ENCODE data around the gene ANAPC5. TPM values are rescaled to one million over a fixed set of nuclear protein-coding genes. Genes with fewer than 3 reads are reported as not detected.
"Not testable (repeated sequence)": the region's sequence is repeated elsewhere in the genome, so short reads cannot be mapped to it uniquely, and the experiment has no call there.

ANAPC5 gene
- total RNA-seq, 1 donor from 2014 or later = 115 TPM

- Histone ChIP-seq H3K27me3 (ENCODE audit: control insufficient read depth, insufficient read depth, low read length) (no peaks in the 10 kb centered on the region), H3K36me3 (ENCODE audit: control insufficient read depth, insufficient read depth, low read length) (peaks cover 6% of the 10 kb centered on the region), H3K4me3 (ENCODE audit: low read depth, low read length) (no peak overlapping the region)
- no peak for DNase-seq (ENCODE audit: low read depth)
- no peak for FAIRE-seq
- no peak for TF ChIP-seq CTCF (IDR thresholded peaks at IDR 0.05; ENCODE audit: insufficient read depth, low read length, severe bottlenecking)
Observed at GRCh38 chr12:121287267-121287954, 64.8 kb downstream of the ANAPC5 start.

GRCh38 chr12:121285856-121286255, 66.4 kb downstream of the ANAPC5 start:
- no peak overlapping the region for H3K4me3 ChIP-seq (ENCODE audit: low read depth, low read length)
- no peak for TF ChIP-seq CTCF (IDR thresholded peaks at IDR 0.05; ENCODE audit: insufficient read depth, low read length, severe bottlenecking)
- DNase-seq (ENCODE audit: low read depth) (no peak), FAIRE-seq (no peak)
- H3K36me3 ChIP-seq (ENCODE audit: control insufficient read depth, insufficient read depth, low read length) = peaks cover 8% of the 10 kb centered on the region
- H3K27me3 ChIP-seq (ENCODE audit: control insufficient read depth, insufficient read depth, low read length) = no peaks in the 10 kb centered on the region

GRCh38 chr12:121284551-121285390, 67.4 kb downstream of the ANAPC5 start:
- Histone ChIP-seq H3K36me3 (ENCODE audit: control insufficient read depth, insufficient read depth, low read length) (peaks cover 7% of the 10 kb centered on the region), H3K27me3 (ENCODE audit: control insufficient read depth, insufficient read depth, low read length) (no peaks in the 10 kb centered on the region), H3K4me3 (ENCODE audit: low read depth, low read length) (no peak overlapping the region)
- no peak for TF ChIP-seq CTCF (IDR thresholded peaks at IDR 0.05; ENCODE audit: insufficient read depth, low read length, severe bottlenecking)
- FAIRE-seq (no peak), DNase-seq (ENCODE audit: low read depth) (no peak)

GRCh38 chr12:121283841-121284240, 68.4 kb downstream of the ANAPC5 start:
- no peak for TF ChIP-seq CTCF (IDR thresholded peaks at IDR 0.05; ENCODE audit: insufficient read depth, low read length, severe bottlenecking)
- peaks cover 7% of the 10 kb centered on the region for H3K36me3 ChIP-seq (ENCODE audit: control insufficient read depth, insufficient read depth, low read length)
- no peak overlapping the region for H3K4me3 ChIP-seq (ENCODE audit: low read depth, low read length)
- no peaks in the 10 kb centered on the region for H3K27me3 ChIP-seq (ENCODE audit: control insufficient read depth, insufficient read depth, low read length)
- DNase-seq (ENCODE audit: low read depth) (no peak), FAIRE-seq (no peak)

- Histone ChIP-seq H3K36me3 (ENCODE audit: control insufficient read depth, insufficient read depth, low read length) (peaks cover 7% of the 10 kb centered on the region), H3K4me3 (ENCODE audit: low read depth, low read length) (no peak overlapping the region), H3K27me3 (ENCODE audit: control insufficient read depth, insufficient read depth, low read length) (no peaks in the 10 kb centered on the region)
- FAIRE-seq (no peak), DNase-seq (ENCODE audit: low read depth) (no peak)
- no peak for TF ChIP-seq CTCF (IDR thresholded peaks at IDR 0.05; ENCODE audit: insufficient read depth, low read length, severe bottlenecking)
Observed at GRCh38 chr12:121283388-121283787, 68.8 kb downstream of the ANAPC5 start.

- not testable (repeated sequence) for DNase-seq (ENCODE audit: low read depth); FAIRE-seq; H3K27me3 ChIP-seq (ENCODE audit: control insufficient read depth, insufficient read depth, low read length); H3K4me3 ChIP-seq (ENCODE audit: low read depth, low read length); H3K36me3 ChIP-seq (ENCODE audit: control insufficient read depth, insufficient read depth, low read length)
Observed at GRCh38 chr12:121282910-121283309, 69.3 kb downstream of the ANAPC5 start.
